Epithelial cell of proximal tubule (primary cell): ENCODE results near the gene CPAMD8. TPM values are rescaled to one million over a fixed set of nuclear protein-coding genes. Genes with fewer than 3 reads are reported as not detected.

Experiments used
- DNase-seq: peaks from one replicate; pipeline ENCODE4 v3.0.0-alpha.2; 2011; ENCODE audit warnings: low read depth
- H3K4me3 ChIP-seq: 2 replicates; pipeline ENCODE4 v1.5.1; 2011; ENCODE audit warnings: low read depth, mild to moderate bottlenecking, low read length
- CTCF ChIP-seq: conservative IDR thresholded peaks from 2 replicates; pipeline ENCODE4 v1.5.1; 2012; ENCODE audit warnings: low read depth, mild to moderate bottlenecking, low read length
- total RNA-seq: library from RNA; depleted of rRNA; stranded (reverse); fragments of >200 nt; gene quantifications from 2 replicates; pipeline ENCODE4 v1.2.3, GENCODE V29; 2015

Gene CPAMD8
- total RNA-seq, 1 donor from 2014 or later = 8.2 TPM

- no peak for TF ChIP-seq CTCF
- H3K4me3 ChIP-seq = no peak overlapping the region
- no peak for DNase-seq
These were observed 164.8 kb downstream of the CPAMD8 start for GRCh38 chr19:16861834-16862233.

- no peak for DNase-seq
- TF ChIP-seq CTCF = no peak
- H3K4me3 ChIP-seq = no peak overlapping the region
These were observed 165.6 kb downstream of the CPAMD8 start for GRCh38 chr19:16861011-16861410.

- no peak overlapping the region for H3K4me3 ChIP-seq
- TF ChIP-seq CTCF = no peak
- DNase-seq = no peak
These were observed 166.5 kb downstream of the CPAMD8 start for GRCh38 chr19:16860118-16860517.

GRCh38 chr19:16859626-16860025 is 167.0 kb downstream of the CPAMD8 start:
- H3K4me3 ChIP-seq = no peak overlapping the region
- no peak for TF ChIP-seq CTCF
- DNase-seq = no peak

- DNase-seq = no peak
- TF ChIP-seq CTCF = no peak
These were observed 170.5 kb downstream of the CPAMD8 start for GRCh38 chr19:16856091-16856490.

GRCh38 chr19:16853066-16853465 is 173.5 kb downstream of the CPAMD8 start:
- no peak for TF ChIP-seq CTCF
- H3K4me3 ChIP-seq = no peak overlapping the region
- DNase-seq = no peak

More at GRCh38 chr19:16856091-16856490, 170.5 kb downstream of the CPAMD8 start:
- H3K4me3 ChIP-seq = no peak overlapping the region

GRCh38 chr19:16851031-16851712 is 175.4 kb downstream of the CPAMD8 start:
- no peak for DNase-seq
- TF ChIP-seq CTCF = no peak
- H3K4me3 ChIP-seq = no peak overlapping the region
